Measurements from ENCODE around the gene USP32.

- TF ChIP-seq YBX1 (IDR thresholded peaks at IDR 0.05) (no peak), DPF2 (IDR thresholded peaks at IDR 0.05) (no peak), E4F1 (IDR thresholded peaks at IDR 0.05; ENCODE audit: borderline replicate concordance, partially characterized antibody) (no peak), TARDBP (IDR thresholded peaks at IDR 0.05; ENCODE audit: borderline replicate concordance) (no peak), BHLHE40 (IDR thresholded peaks at IDR 0.05; ENCODE audit: borderline replicate concordance in 1 of 2, low read depth in 2 of 2, low read length in 1 of 2) (no peak), EP300 (IDR thresholded peaks at IDR 0.05; ENCODE audit: borderline replicate concordance in 1 of 2, control insufficient read depth in 1 of 2, low read depth in 2 of 2, low read length in 2 of 2) (no peak), CTCF (IDR thresholded peaks at IDR 0.05 in 2 of 3, conservative IDR thresholded peaks at IDR 0.05 in 1 of 3; ENCODE audit: control insufficient read depth in 2 of 3, extremely low read depth in 1 of 3, insufficient read depth in 1 of 3, low read depth in 3 of 3, low read length in 3 of 3) (no peak), MTA3 (IDR thresholded peaks at IDR 0.05; ENCODE audit: borderline replicate concordance, low read length) (no peak), POLR2A (IDR thresholded peaks at IDR 0.05; ENCODE audit: low read depth, low read length) (no peak), STAT1 (conservative IDR thresholded peaks at IDR 0.05) (no peak)
Observed at GRCh38 chr17:60168654-60169053, 223.3 kb downstream of the USP32 start.

All from GM12878 (cell line).